Mesodermal cell (in vitro differentiated cells): ENCODE results near the gene TMEM183A.

Source experiments
- H3K27ac ChIP-seq: 2 replicates; pipeline ENCODE4 v1.7.0; 2013; ENCODE audit warnings: mild to moderate bottlenecking, low read depth, low read length, moderate library complexity; ENCODE audit not compliant: severe bottlenecking
- H3K36me3 ChIP-seq: 2 replicates; pipeline ENCODE4 v1.7.1; 2013; ENCODE audit warnings: mild to moderate bottlenecking, low read length, moderate library complexity; ENCODE audit not compliant: control insufficient read depth, insufficient read depth
- H3K4me1 ChIP-seq: one replicate; pipeline ENCODE4 v1.7.1; 2013; ENCODE audit warnings: mild to moderate bottlenecking, low read length; ENCODE audit not compliant: insufficient read depth, control insufficient read depth, poor library complexity, severe bottlenecking
- H3K4me3 ChIP-seq: 2 replicates; pipeline ENCODE4 v1.7.0; 2013; ENCODE audit warnings: low read length, control low read depth, mild to moderate bottlenecking; ENCODE audit not compliant: insufficient read depth, poor library complexity, severe bottlenecking; ENCODE audit errors: extremely low read depth
- H3K9me3 ChIP-seq: 2 replicates; pipeline ENCODE4 v1.7.1; 2013; ENCODE audit warnings: mild to moderate bottlenecking, low read length, moderate library complexity; ENCODE audit not compliant: control insufficient read depth
- WGBS, 2 experiments: methylation state at CpG; one replicate each; pipeline ENCODE4 v1.1.5; 2013; ENCODE audit warnings: missing lambda C conversion rate in 2 of 2; ENCODE audit not compliant: insufficient coverage in 2 of 2; 5-methylcytosine and 5-hydroxymethylcytosine counted together

TMEM183A gene

GRCh38 chr1:203057911-203058675 is 50.9 kb downstream of the TMEM183A start:
- Histone ChIP-seq H3K9me3 (no peaks in the 10 kb centered on the region), H3K4me3 (no peak overlapping the region), H3K36me3 (no peaks in the 10 kb centered on the region), H3K4me1 (no peaks in the 10 kb centered on the region), H3K27ac (no peak overlapping the region)
- WGBS, 2 experiments, result 68 to 74% methylated on average over 8 to 9 of the region's 10 CpGs

- Histone ChIP-seq H3K9me3 (no peaks in the 10 kb centered on the region), H3K4me1 (no peaks in the 10 kb centered on the region), H3K36me3 (no peaks in the 10 kb centered on the region), H3K27ac (no peak overlapping the region), H3K4me3 (no peak overlapping the region)
- 86 to 100% methylated on average over 1 of the region's 1 CpG for WGBS, 2 experiments
Observed at GRCh38 chr1:203058676-203058935, 51.4 kb downstream of the TMEM183A start.

- no peaks in the 10 kb centered on the region for H3K36me3 ChIP-seq
- no peaks in the 10 kb centered on the region for H3K9me3 ChIP-seq
- H3K4me1 ChIP-seq, result no peaks in the 10 kb centered on the region
- H3K4me3 ChIP-seq, result no peak overlapping the region
- 100% methylated on average over 2 of the region's 2 CpGs; no CpG with 5 or more reads in 1 of the 2 experiments for whole genome bisulfite sequencing, 2 experiments
- H3K27ac ChIP-seq, result no peak overlapping the region
Observed at GRCh38 chr1:203059485-203059884, 52.3 kb downstream of the TMEM183A start.

- no peak overlapping the region for H3K27ac ChIP-seq
- 98% methylated on average over 11 of the region's 11 CpGs for WGBS, 2 experiments
- no peaks in the 10 kb centered on the region for H3K36me3 ChIP-seq
- no peaks in the 10 kb centered on the region for H3K9me3 ChIP-seq
- no peak overlapping the region for H3K4me3 ChIP-seq
- H3K4me1 ChIP-seq, result no peaks in the 10 kb centered on the region
Observed at GRCh38 chr1:203060115-203060514, 52.9 kb downstream of the TMEM183A start.

- no peak overlapping the region for H3K27ac ChIP-seq
- H3K4me1 ChIP-seq, result no peaks in the 10 kb centered on the region
- H3K4me3 ChIP-seq, result no peak overlapping the region
- no peaks in the 10 kb centered on the region for H3K9me3 ChIP-seq
- 86 to 93% methylated on average over 5 of the region's 8 CpGs for WGBS, 2 experiments
- H3K36me3 ChIP-seq, result no peaks in the 10 kb centered on the region
Observed at GRCh38 chr1:203063287-203063686, 56.1 kb downstream of the TMEM183A start.

GRCh38 chr1:203065191-203065590 is 58.0 kb downstream of the TMEM183A start:
- H3K9me3 ChIP-seq, result no peaks in the 10 kb centered on the region
- 79 to 100% methylated on average over 4 of the region's 7 CpGs for WGBS, 2 experiments
- no peak overlapping the region for H3K27ac ChIP-seq
- H3K4me1 ChIP-seq, result no peaks in the 10 kb centered on the region
- no peak overlapping the region for H3K4me3 ChIP-seq
- no peaks in the 10 kb centered on the region for H3K36me3 ChIP-seq

GRCh38 chr1:203065986-203066385 is 58.8 kb downstream of the TMEM183A start:
- 88 to 96% methylated on average over 2 of the region's 2 CpGs for WGBS, 2 experiments
- H3K27ac ChIP-seq, result no peak overlapping the region

GRCh38 chr1:203066965-203067364 is 59.8 kb downstream of the TMEM183A start:
- WGBS, 2 experiments, result 90 to 94% methylated on average over 2 to 3 of the region's 3 CpGs
- H3K4me1 ChIP-seq, result no peaks in the 10 kb centered on the region
- H3K9me3 ChIP-seq, result no peaks in the 10 kb centered on the region
- no peaks in the 10 kb centered on the region for H3K36me3 ChIP-seq
- H3K4me3 ChIP-seq, result no peak overlapping the region
- H3K27ac ChIP-seq, result no peak overlapping the region

More at GRCh38 chr1:203065986-203066385, 58.8 kb downstream of the TMEM183A start:
- no peaks in the 10 kb centered on the region for H3K36me3 ChIP-seq
- no peaks in the 10 kb centered on the region for H3K9me3 ChIP-seq
- H3K4me3 ChIP-seq, result no peak overlapping the region
- no peaks in the 10 kb centered on the region for H3K4me1 ChIP-seq

GRCh38 chr1:203069030-203069747 is 62.0 kb downstream of the TMEM183A start:
- no peaks in the 10 kb centered on the region for H3K4me1 ChIP-seq
- no peaks in the 10 kb centered on the region for H3K36me3 ChIP-seq

GRCh38 chr1:203072002-203072602 is 64.9 kb downstream of the TMEM183A start:
- Histone ChIP-seq H3K36me3 (no peaks in the 10 kb centered on the region), H3K4me3 (no peak overlapping the region), H3K27ac (no peak overlapping the region), H3K4me1 (no peaks in the 10 kb centered on the region), H3K9me3 (no peaks in the 10 kb centered on the region)
- WGBS, 2 experiments, result 86 to 94% methylated on average over 6 of the region's 7 CpGs

More at GRCh38 chr1:203069030-203069747, 62.0 kb downstream of the TMEM183A start:
- no peaks in the 10 kb centered on the region for H3K9me3 ChIP-seq
- no peak overlapping the region for H3K4me3 ChIP-seq
- 73 to 75% methylated on average over 1 to 3 of the region's 4 CpGs for WGBS, 2 experiments
- no peak overlapping the region for H3K27ac ChIP-seq

- no peaks in the 10 kb centered on the region for H3K36me3 ChIP-seq
- no peak overlapping the region for H3K27ac ChIP-seq
- WGBS, 2 experiments, result no CpG with 5 or more reads among the region's 3 CpGs
- H3K9me3 ChIP-seq, result no peaks in the 10 kb centered on the region
- H3K4me3 ChIP-seq, result no peak overlapping the region
- H3K4me1 ChIP-seq, result no peaks in the 10 kb centered on the region
Observed at GRCh38 chr1:203072911-203073310, 65.7 kb downstream of the TMEM183A start.
